22Rv1 (cell line): ENCODE data around the gene PCSK6.

Source experiments
- CTCF ChIP-seq: fragments of 450-650 bp; IDR thresholded peaks from 2 replicates; pipeline ENCODE4 v1.5.1; 2017; ENCODE audit warnings: mild to moderate bottlenecking
- ZFX ChIP-seq: fragments of 450-650 bp; IDR thresholded peaks from 2 replicates; pipeline ENCODE4 v1.6.1; 2017; ENCODE audit warnings: antibody characterized with exemption, borderline replicate concordance

GRCh38 chr15:101420232-101420631 lies 69.3 kb downstream of the PCSK6 start:
- no peak for TF ChIP-seq CTCF
- no peak for TF ChIP-seq ZFX
